CD4-positive, CD25-positive, alpha-beta regulatory T cell (primary cell): ENCODE results near the gene PPCDC. TPM values are rescaled to one million over a fixed set of nuclear protein-coding genes. Genes with fewer than 3 reads are reported as not detected.
A peak's percentile ranks its signal among the peaks of the same experiment; 100 is the strongest.

Experiments
- ATAC-seq, 2 donors: fragments of 150-1000 bp; cut with Tn5 transposase; one replicate each; pipeline ENCODE4 v1.10.0; 2021; ENCODE audit warnings: low read depth in 2 of 2, moderate number of reproducible peaks in 2 of 2, moderate library complexity in 1 of 2
- DNase-seq, 3 donors: peaks; one replicate each; pipeline versions ENCODE4 v3.0.0 to v3.0.0-alpha.2; 2012 to 2022; ENCODE audit warnings: mixed read lengths in 1 of 3
- H3K27ac ChIP-seq: one replicate; pipeline ENCODE4 v1.7.0; 2013; ENCODE audit warnings: mild to moderate bottlenecking, low read length; ENCODE audit not compliant: insufficient read depth, poor library complexity, severe bottlenecking
- H3K27me3 ChIP-seq: one replicate; pipeline ENCODE4 v1.7.0; 2013; ENCODE audit warnings: low read length; ENCODE audit not compliant: control insufficient read depth, insufficient read depth
- H3K36me3 ChIP-seq: one replicate; pipeline ENCODE4 v1.7.0; 2013; ENCODE audit warnings: mild to moderate bottlenecking, low read length, moderate library complexity; ENCODE audit not compliant: control insufficient read depth, insufficient read depth
- H3K4me1 ChIP-seq: 2 replicates; pipeline ENCODE4 v1.7.0; 2013; ENCODE audit warnings: mild to moderate bottlenecking, low read length; ENCODE audit not compliant: insufficient read depth, control insufficient read depth, poor library complexity, severe bottlenecking
- H3K4me3 ChIP-seq: one replicate; pipeline ENCODE4 v1.7.0; 2013; ENCODE audit warnings: low read depth, mild to moderate bottlenecking, low read length, moderate library complexity
- H3K9me3 ChIP-seq, 2 experiments: 1 replicate in 1 of 2; 2 replicates in 1 of 2; pipeline ENCODE4 v1.7.0; 2013; ENCODE audit warnings: low read length in 2 of 2, mild to moderate bottlenecking in 1 of 2, moderate library complexity in 1 of 2; ENCODE audit not compliant: control insufficient read depth in 2 of 2
- H3K27ac Mint-ChIP-seq, 3 donors: one replicate each; pipeline ENCODE4 v1.8.0; 2020 to 2022; ENCODE audit warnings: mild to moderate bottlenecking in 3 of 3, mixed read lengths in 3 of 3, moderate library complexity in 2 of 3
- H3K27me3 Mint-ChIP-seq: one replicate; pipeline ENCODE4 v1.8.0; 2022; ENCODE audit warnings: mild to moderate bottlenecking, mixed read lengths
- H3K36me3 Mint-ChIP-seq: one replicate; pipeline ENCODE4 v1.8.0; 2020; ENCODE audit warnings: mixed read lengths
- H3K4me1 Mint-ChIP-seq, 4 donors: one replicate each; pipeline ENCODE4 v1.8.0; 2020 to 2022; ENCODE audit warnings: mixed read lengths in 4 of 4, mild to moderate bottlenecking in 1 of 4
- H3K4me3 Mint-ChIP-seq, 4 donors: one replicate each; pipeline ENCODE4 v1.8.0; 2020 to 2022; ENCODE audit warnings: mild to moderate bottlenecking in 4 of 4, mixed read lengths in 4 of 4, moderate library complexity in 3 of 4
- H3K9me3 Mint-ChIP-seq, 7 donors: one replicate each; pipeline ENCODE4 v1.8.0; 2020 to 2022; ENCODE audit warnings: mixed read lengths in 7 of 7, mild to moderate bottlenecking in 3 of 7, moderate library complexity in 2 of 7
- polyA plus RNA-seq, 4 donors: library from polyadenylated mRNA; unstranded; fragments of 300-500 nt; fragmentation: Illumina TruSeq; gene quantifications; one replicate each; pipeline ENCODE4 v1.2.3, GENCODE V29; 2021
- total RNA-seq: library from RNA; stranded (reverse); gene quantifications from one replicate; pipeline ENCODE4 v1.2.3, GENCODE V29; 2022

PPCDC gene
- total and polyA plus RNA-seq, 5 donors from 2014 or later = 11.0 to 15.5 (median 12.5) TPM

DNA sequence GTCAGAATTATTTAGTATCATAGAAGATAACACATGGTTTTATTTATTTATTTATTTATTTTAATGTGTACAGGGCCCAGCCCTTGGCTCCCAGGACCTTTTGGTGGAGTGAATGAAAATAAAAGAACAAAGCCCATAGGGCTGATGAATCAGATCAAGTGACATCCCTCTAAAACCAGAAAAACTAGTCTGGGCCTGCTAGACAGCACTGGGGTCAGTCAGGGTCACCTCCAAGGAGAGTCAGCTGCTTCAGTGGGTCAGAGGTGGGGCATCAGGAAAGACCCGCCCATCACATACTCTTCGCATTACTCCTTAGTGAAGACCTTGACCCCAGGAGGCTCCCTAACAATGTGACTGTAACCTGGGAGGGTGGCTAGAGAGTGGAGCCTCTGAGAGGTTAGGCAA lies 12.8 kb downstream of the PPCDC start:
- no peak overlapping the region for H3K4me3 Mint-ChIP-seq
- H3K36me3 Mint-ChIP-seq = peaks cover 30% of the 10 kb centered on the region
- peaks cover 4% of the 10 kb centered on the region for H3K27me3 Mint-ChIP-seq
- DNase-seq (no peak), ATAC-seq (no peak)
- no peaks in the 10 kb centered on the region for H3K9me3 ChIP-seq
- H3K36me3 ChIP-seq = no peaks in the 10 kb centered on the region
- no peak overlapping the region for H3K27ac ChIP-seq
- H3K27me3 ChIP-seq = no peaks in the 10 kb centered on the region
- peaks cover 12 to 20% (median 14%) of the 10 kb centered on the region in 4 donors for H3K4me1 Mint-ChIP-seq
- H3K4me3 ChIP-seq = no peak overlapping the region
- no peaks in the 10 kb centered on the region for H3K9me3 Mint-ChIP-seq
- no peak overlapping the region for H3K27ac Mint-ChIP-seq
- no peaks in the 10 kb centered on the region for H3K4me1 ChIP-seq

DNA sequence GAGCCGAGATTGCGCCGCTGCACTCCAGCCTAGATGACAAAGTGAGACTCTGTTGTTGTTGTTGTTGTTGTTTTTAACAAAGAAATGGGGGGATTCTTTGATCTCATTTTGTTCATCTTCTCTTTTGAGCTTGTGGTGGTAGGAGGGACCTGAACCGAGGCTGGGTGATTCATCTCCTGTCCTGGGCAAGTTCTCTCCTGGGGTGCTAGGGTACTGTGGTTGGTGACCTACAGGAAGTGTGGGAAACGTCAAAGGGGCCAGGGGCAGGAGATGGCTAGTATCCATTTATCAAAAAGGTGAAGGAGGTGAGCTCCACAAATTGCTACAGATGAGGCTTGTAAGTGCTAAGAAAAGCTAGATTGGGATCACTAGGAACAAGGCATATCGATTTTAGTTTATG lies 14.3 kb downstream of the PPCDC start:
- ATAC-seq = no peak
- Mint-ChIP-seq H3K27me3 (peaks cover 4% of the 10 kb centered on the region), H3K36me3 (peaks cover 25% of the 10 kb centered on the region), H3K4me3 (peak overlapping the region in 1 of 4 donors; percentile 35), H3K4me1 (peaks cover 10 to 17% (median 15%) of the 10 kb centered on the region in 4 donors), H3K27ac (peak overlapping the region; percentile 16 to 71 (median 19)), H3K9me3 (no peaks in the 10 kb centered on the region)
- no peaks in the 10 kb centered on the region for H3K9me3 ChIP-seq
- H3K4me1 ChIP-seq = peaks cover 2% of the 10 kb centered on the region
- no peaks in the 10 kb centered on the region for H3K36me3 ChIP-seq
- no peak for DNase-seq
- H3K27me3 ChIP-seq = no peaks in the 10 kb centered on the region
- no peak overlapping the region for H3K4me3 ChIP-seq
- H3K27ac ChIP-seq = no peak overlapping the region

DNA sequence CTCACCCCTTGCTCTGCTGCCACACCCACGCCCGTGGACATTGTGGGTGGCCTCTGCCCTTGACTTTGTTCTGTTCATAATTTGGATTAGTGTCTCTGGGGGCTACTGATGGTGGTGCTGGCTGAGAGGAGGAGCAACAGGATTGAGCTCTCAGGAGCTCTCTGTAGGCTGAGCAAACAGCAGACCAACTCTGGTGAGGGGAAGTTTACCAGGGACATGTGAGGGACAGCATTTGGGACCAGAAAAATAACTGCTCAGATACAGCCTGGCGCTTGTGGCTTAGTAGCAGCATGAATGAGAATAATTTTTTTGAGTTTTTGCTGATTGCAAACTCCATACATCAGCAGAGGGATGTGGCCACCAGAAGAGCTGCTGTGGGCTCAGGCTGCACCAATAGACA lies 14.8 kb downstream of the PPCDC start:
- peaks cover 8% of the 10 kb centered on the region for H3K4me1 ChIP-seq
- no peak overlapping the region for H3K4me3 ChIP-seq
- Mint-ChIP-seq H3K4me3 (no peak overlapping the region), H3K27ac (no peak overlapping the region), H3K9me3 (no peaks in the 10 kb centered on the region), H3K27me3 (peaks cover 4% of the 10 kb centered on the region), H3K4me1 (peaks cover 14 to 23% (median 17%) of the 10 kb centered on the region in 4 donors), H3K36me3 (peaks cover 25% of the 10 kb centered on the region)
- no peak overlapping the region for H3K27ac ChIP-seq
- ATAC-seq (no peak), DNase-seq (no peak)
- no peaks in the 10 kb centered on the region for H3K9me3 ChIP-seq
- no peaks in the 10 kb centered on the region for H3K27me3 ChIP-seq
- no peaks in the 10 kb centered on the region for H3K36me3 ChIP-seq

DNA sequence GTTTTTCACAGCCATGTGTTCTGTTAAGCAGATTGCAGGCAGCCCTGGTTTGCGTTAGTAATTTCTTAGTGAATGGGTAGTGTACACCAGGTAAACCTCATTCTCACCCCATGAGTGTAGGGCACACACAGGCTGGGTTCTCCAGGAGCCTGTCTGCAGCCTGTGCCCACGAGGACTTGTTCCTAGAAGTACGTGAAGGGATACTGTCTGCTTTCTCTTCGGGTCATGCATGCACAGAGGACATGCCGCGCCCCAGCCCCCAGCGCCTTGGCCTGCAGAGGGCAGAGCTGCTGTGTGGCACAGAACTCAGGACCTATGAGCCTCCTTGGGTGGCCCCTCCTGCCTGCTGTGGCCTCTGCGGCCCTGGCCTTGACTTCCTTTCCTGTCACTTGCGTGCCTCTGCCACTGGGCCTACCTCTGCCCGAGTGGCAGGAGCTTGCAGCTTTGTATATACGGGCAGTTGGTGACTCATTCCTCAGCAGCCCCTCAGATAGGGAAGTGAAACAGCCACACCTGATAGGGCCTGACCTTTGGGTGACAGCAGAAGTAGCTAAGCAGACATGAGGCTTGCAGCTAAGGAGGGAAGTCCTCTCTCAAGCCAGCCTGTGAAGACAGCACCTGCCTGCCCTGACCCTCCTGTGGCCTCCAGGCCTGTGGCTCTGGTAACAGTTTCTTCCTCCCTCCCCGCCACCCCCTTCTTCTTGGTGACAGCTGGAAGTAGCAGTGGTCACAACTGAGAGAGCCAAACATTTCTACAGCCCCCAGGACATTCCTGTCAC lies 19.5 kb downstream of the PPCDC start:
- Mint-ChIP-seq H3K27ac (peak overlapping the region in 2 of 3 donors; percentile 35 to 82), H3K9me3 (no peaks in the 10 kb centered on the region), H3K36me3 (peaks cover 11% of the 10 kb centered on the region), H3K4me1 (peaks cover 17 to 50% (median 31%) of the 10 kb centered on the region in 4 donors), H3K4me3 (peak overlapping the region in 2 of 4 donors; percentile 23 to 27), H3K27me3 (no peaks in the 10 kb centered on the region)
- Histone ChIP-seq H3K36me3 (no peaks in the 10 kb centered on the region), H3K4me1 (peaks cover 37% of the 10 kb centered on the region), H3K4me3 (no peak overlapping the region), H3K27me3 (no peaks in the 10 kb centered on the region), H3K27ac (no peak overlapping the region), H3K9me3 (no peaks in the 10 kb centered on the region)
- DNase-seq (peak; percentile 22 to 90 (median 41)), ATAC-seq (peak; percentile 76 to 78)

DNA sequence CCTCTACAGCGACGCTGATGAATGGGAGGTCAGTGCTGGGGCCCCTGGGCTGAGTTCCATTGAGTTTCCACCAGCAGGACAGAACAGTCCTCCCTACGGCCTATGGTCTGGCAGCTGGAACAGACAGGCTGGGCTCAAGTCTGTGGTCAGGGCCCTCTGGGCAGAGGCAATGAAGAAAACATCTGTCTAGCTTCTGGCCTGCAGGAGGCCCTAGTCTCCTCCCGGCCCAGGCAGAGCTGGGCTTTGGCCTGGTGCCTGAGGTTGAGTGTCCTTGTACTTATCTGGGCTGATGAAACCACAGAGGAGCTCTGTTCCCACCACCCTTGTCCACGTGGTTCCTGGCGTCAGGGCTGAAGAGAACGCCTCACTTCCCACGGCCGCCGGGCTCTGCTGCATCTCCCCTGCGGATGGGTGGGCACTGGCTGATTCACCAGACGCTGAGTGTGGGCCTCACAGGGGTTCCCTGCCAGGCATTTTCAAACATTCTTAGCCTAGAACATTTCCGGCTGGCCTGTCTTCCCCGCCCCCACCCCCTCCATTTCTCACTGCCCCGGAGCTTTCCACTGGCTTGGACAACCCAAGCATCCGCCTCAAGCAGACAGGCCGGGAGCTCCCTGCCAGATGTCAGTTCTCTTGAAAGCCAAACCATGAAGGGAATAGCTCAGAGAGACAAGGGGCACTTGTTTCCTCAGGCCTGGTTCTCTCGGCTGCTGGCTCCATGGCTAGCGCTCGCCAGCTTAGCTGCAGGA lies 20.3 kb downstream of the PPCDC start:
- no peak overlapping the region for H3K4me3 ChIP-seq
- H3K4me3 Mint-ChIP-seq = no peak overlapping the region
- ATAC-seq (no peak), DNase-seq (no peak)
- peak overlapping the region in 1 of 3 donors; percentile 47 for H3K27ac Mint-ChIP-seq
- H3K9me3 Mint-ChIP-seq = no peaks in the 10 kb centered on the region
- no peak overlapping the region for H3K27ac ChIP-seq
- no peaks in the 10 kb centered on the region for H3K27me3 ChIP-seq
- H3K4me1 ChIP-seq = peaks cover 37% of the 10 kb centered on the region
- H3K9me3 ChIP-seq = no peaks in the 10 kb centered on the region
- H3K36me3 Mint-ChIP-seq = peaks cover 12% of the 10 kb centered on the region
- peaks cover 6% of the 10 kb centered on the region for H3K36me3 ChIP-seq
- peaks cover 13 to 47% (median 29%) of the 10 kb centered on the region in 4 donors for H3K4me1 Mint-ChIP-seq
- H3K27me3 Mint-ChIP-seq = no peaks in the 10 kb centered on the region

DNA sequence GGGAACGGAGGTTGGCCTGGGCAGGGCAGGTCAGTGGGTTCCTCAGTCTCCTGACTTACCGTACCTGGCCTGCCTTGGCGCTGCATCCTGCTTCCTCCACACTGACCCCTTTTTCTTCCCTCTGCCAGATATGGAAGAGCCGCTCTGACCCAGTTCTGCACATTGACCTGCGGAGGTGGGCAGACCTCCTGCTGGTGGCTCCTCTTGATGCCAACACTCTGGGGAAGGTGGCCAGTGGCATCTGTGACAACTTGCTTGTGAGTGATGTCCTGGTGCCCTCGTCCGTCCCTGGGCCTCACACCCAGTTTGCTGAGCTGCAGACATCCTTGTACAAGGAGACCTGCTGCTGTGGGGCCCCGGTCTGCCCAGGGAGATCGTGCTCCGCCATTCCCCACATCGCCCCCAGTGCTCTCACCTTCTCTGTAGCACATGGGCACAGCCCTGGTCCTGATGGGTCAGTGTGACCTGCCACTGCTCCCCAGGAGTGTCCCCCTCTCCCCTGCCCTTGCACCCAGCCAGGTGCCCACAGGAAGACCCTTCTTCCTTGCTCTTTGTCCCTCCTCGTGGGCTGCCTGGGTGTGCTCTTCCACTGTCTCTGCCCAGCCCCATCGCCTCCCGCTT lies 21.0 kb downstream of the PPCDC start:
- Histone ChIP-seq H3K4me3 (no peak overlapping the region), H3K9me3 (no peaks in the 10 kb centered on the region), H3K36me3 (peaks cover 9% of the 10 kb centered on the region), H3K27me3 (no peaks in the 10 kb centered on the region), H3K27ac (no peak overlapping the region), H3K4me1 (peaks cover 37% of the 10 kb centered on the region)
- Mint-ChIP-seq H3K4me1 (peaks cover 6 to 47% (median 29%) of the 10 kb centered on the region in 4 donors), H3K4me3 (peak overlapping the region in 1 of 4 donors; percentile 73), H3K9me3 (no peaks in the 10 kb centered on the region), H3K27ac (peak overlapping the region in 2 of 3 donors; percentile 47 to 77), H3K36me3 (peaks cover 16% of the 10 kb centered on the region), H3K27me3 (no peaks in the 10 kb centered on the region)
- no peak for ATAC-seq
- DNase-seq = no peak

DNA sequence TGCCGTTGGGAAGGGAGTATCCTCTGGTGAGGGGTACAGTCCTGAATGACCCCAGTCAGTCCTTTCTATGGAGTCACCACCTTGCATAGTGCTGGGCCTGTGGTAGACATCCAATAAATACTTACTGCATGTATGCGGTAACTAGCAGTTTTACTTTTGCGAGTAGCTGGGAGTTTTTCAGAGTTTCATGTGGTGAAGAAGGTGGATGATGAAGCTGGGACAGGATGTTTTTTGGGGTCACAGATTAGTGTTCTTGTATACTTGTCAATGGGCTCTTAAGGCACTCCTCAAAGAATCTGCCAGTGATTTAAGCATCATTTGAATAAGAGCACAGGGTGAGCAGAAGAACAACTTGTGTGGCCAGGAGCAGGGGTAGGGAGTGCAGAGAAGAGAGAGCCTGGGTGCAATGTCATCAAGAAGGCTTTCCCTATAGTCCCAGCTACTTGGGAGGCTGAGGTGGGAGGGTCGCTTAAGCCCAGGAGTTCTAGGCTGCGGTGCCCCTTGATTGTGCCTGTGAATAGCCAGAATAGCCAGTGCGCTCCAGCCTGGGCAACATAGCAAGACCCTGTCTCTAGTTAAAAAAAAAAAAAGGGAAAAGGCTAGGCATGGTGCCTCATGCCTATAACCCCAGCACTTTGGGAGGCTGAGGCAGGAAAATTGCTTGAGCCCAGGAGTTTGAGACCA lies 22.1 kb downstream of the PPCDC start:
- no peak overlapping the region for H3K27ac ChIP-seq
- Mint-ChIP-seq H3K36me3 (peaks cover 16% of the 10 kb centered on the region), H3K4me3 (peak overlapping the region in 1 of 4 donors; percentile 23), H3K4me1 (peaks cover 5 to 47% (median 29%) of the 10 kb centered on the region in 4 donors), H3K27ac (peak overlapping the region; percentile 38 to 77 (median 47)), H3K27me3 (no peaks in the 10 kb centered on the region), H3K9me3 (no peaks in the 10 kb centered on the region)
- H3K36me3 ChIP-seq = peaks cover 9% of the 10 kb centered on the region
- no peaks in the 10 kb centered on the region for H3K9me3 ChIP-seq
- peaks cover 37% of the 10 kb centered on the region for H3K4me1 ChIP-seq
- ATAC-seq (no peak), DNase-seq (peak in 1 of 3 donors; percentile 58)
- H3K27me3 ChIP-seq = no peaks in the 10 kb centered on the region
- H3K4me3 ChIP-seq = no peak overlapping the region
